Type B pancreatic cell (in vitro differentiated cells): ENCODE data around the gene AACS. TPM values are rescaled to one million over a fixed set of nuclear protein-coding genes. Genes with fewer than 3 reads are reported as not detected.
"Not testable (repeated sequence)": the region's sequence is repeated elsewhere in the genome, so short reads cannot be mapped to it uniquely, and the experiment has no call there.

ENCODE experiments used
- DNase-seq: peaks from one replicate; pipeline ENCODE4 v3.0.0; 2021; ENCODE audit warnings: mixed read lengths; ENCODE audit not compliant: unreplicated experiment; ENCODE audit errors: extremely low spot score
- H3K27ac Mint-ChIP-seq: 2 replicates; pipeline ENCODE4 v1.8.0; 2021; ENCODE audit warnings: mild to moderate bottlenecking, mixed read lengths
- H3K27me3 Mint-ChIP-seq: 2 replicates; pipeline ENCODE4 v1.8.0; 2021; ENCODE audit warnings: mixed read lengths
- H3K36me3 Mint-ChIP-seq: 2 replicates; pipeline ENCODE4 v1.8.0; 2021; ENCODE audit warnings: mixed read lengths
- H3K4me1 Mint-ChIP-seq: one replicate; pipeline ENCODE4 v1.8.0; 2021; ENCODE audit warnings: mixed read lengths; ENCODE audit not compliant: unreplicated experiment
- H3K4me3 Mint-ChIP-seq: 2 replicates; pipeline ENCODE4 v1.8.0; 2021; ENCODE audit warnings: mild to moderate bottlenecking, mixed read lengths
- H3K9me3 Mint-ChIP-seq: 2 replicates; pipeline ENCODE4 v1.8.0; 2021; ENCODE audit warnings: mixed read lengths
- total RNA-seq: library from RNA; stranded (reverse); gene quantifications from 2 replicates; pipeline ENCODE4 v1.2.1, GENCODE V29; 2021; ENCODE audit warnings: low replicate concordance
- TF ChIP-seq, protein P1 (sequence below): fragments of 200-600 bp; sonication (generic); conservative IDR thresholded peaks from 2 replicates; pipeline ENCODE4 v1.5.0; 2021; ENCODE audit warnings: antibody characterized with exemption, mild to moderate bottlenecking

AACS gene
- total RNA-seq, 1 donor from 2014 or later: 37.1 TPM

DNA sequence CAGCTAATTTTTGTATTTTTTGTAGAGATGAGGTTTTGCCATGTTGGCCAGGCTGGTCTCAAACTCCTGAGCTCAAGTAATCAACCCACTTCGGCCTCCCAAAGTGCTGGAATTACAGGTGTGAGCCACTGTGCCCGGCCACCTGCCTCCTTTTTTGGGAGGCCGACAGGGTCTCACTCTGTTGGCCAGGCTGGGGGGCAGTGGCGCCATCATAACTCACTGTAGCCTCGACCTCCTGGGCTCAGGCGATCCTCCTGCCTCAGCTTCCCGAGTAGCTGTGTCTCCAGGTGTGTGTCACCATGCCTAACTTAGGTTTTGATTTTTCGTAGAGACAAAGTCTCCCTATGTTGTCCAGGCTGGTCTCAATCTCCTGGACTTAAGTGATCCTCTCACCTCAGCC is 70.7 kb downstream of the AACS start:
- no peak overlapping the region for H3K27ac Mint-ChIP-seq
- no peak overlapping the region for H3K4me3 Mint-ChIP-seq
- no peak for DNase-seq
- H3K4me1 Mint-ChIP-seq: peaks cover 11% of the 10 kb centered on the region
- TF ChIP-seq, protein P1, sequence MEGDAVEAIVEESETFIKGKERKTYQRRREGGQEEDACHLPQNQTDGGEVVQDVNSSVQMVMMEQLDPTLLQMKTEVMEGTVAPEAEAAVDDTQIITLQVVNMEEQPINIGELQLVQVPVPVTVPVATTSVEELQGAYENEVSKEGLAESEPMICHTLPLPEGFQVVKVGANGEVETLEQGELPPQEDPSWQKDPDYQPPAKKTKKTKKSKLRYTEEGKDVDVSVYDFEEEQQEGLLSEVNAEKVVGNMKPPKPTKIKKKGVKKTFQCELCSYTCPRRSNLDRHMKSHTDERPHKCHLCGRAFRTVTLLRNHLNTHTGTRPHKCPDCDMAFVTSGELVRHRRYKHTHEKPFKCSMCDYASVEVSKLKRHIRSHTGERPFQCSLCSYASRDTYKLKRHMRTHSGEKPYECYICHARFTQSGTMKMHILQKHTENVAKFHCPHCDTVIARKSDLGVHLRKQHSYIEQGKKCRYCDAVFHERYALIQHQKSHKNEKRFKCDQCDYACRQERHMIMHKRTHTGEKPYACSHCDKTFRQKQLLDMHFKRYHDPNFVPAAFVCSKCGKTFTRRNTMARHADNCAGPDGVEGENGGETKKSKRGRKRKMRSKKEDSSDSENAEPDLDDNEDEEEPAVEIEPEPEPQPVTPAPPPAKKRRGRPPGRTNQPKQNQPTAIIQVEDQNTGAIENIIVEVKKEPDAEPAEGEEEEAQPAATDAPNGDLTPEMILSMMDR: no peak
- no peaks in the 10 kb centered on the region for H3K27me3 Mint-ChIP-seq
- no peaks in the 10 kb centered on the region for H3K9me3 Mint-ChIP-seq
- peaks cover 10% of the 10 kb centered on the region for H3K36me3 Mint-ChIP-seq

DNA sequence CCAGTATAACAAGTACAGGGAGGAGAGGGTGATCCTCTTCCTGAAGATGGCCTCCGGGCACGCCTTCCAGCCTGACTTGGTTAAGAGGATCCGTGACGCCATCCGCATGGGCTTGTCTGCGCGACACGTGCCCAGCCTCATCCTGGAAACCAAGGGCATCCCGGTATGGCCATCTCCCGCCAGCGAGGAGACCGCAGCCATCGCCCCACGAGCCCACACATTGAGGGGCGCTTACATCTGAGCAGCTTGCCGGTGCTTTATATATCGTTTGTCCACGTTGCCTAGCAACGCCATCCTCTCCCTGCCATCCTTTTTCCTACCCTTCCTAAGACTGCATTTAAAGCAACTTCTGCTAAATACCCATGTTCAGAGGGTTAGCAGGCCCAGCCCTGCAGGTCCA is 71.5 kb downstream of the AACS start:
- Mint-ChIP-seq H3K4me3 (no peak overlapping the region), H3K36me3 (peaks cover 10% of the 10 kb centered on the region), H3K27ac (no peak overlapping the region), H3K9me3 (no peaks in the 10 kb centered on the region), H3K27me3 (no peaks in the 10 kb centered on the region), H3K4me1 (peaks cover 11% of the 10 kb centered on the region)
- TF ChIP-seq, protein P1: no peak
- DNase-seq: no peak

DNA sequence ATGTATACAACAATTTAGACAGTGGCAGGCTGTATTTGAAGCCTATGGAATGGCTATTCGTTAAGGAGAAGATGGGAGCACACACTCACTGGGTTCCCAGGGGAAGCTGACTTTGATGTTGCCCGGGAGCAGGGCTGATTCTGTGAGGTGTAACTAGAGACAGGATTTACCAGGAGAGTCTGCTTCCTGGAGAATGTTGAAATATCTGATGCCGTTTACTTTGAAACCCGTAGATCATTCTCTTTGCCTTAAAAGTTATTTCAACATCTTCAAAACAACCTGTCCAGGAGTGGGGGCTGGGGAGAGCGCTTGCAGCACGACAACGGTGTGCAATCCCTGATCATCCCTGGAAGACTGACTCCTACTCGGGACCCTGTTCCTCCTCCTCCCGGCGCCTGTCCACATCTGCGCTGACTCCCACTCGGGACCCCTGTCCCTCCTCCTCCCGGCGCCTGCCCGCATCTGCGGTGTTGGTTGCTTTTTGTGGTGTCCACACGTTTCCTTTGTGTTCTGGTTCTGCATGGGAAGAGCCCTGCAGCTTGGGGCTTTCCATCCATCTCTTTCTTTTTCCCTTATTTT is 72.6 kb downstream of the AACS start:
- H3K36me3 Mint-ChIP-seq: peaks cover 6% of the 10 kb centered on the region
- no peaks in the 10 kb centered on the region for H3K27me3 Mint-ChIP-seq
- no peak overlapping the region for H3K27ac Mint-ChIP-seq
- TF ChIP-seq, protein P1: no peak
- no peaks in the 10 kb centered on the region for H3K9me3 Mint-ChIP-seq
- peaks cover 11% of the 10 kb centered on the region for H3K4me1 Mint-ChIP-seq
- DNase-seq: no peak
- no peak overlapping the region for H3K4me3 Mint-ChIP-seq

DNA sequence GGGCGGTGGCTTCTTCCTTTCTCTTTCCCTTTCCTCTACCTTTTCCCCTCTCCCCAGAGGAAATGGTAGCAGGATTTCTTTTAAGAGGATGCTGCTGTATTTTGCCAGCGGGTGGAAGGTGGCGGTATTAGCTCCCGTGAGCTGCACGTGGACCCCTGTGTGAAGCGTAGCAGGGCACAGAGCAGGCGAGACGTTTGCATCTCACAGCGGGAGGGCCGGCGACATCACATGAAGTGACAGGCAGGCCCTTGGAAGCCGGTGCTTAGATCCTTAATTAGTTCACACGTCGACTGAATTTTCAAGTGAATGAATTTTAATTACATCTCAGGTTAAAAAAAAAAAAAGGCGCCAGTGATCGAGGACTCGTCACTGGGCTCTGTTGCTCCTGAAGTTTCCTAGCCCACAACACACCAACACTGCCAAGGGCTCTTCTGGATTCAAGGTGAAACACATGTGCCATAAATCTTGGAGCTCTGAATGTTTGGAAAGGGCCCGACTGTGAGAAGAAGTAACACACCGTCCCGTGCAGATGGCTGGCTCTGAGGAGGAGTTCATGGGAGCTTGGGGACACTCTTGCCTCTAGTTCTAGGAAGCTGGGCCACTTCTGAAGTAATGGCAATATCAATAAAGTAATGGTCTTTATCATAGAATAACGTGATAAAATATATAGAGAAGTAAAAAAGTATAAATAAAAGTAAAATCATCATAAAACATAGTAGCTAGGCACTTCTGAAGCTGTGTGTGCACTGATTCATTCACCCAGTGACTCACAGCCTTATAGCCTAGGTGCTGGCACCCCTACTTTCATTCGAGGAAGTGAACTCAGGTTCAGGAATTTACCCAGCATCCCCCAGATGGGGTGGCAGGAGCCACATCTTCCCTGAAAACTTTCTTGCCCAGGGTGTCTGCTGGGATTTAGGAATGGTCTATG is 75.3 kb downstream of the AACS start:
- Mint-ChIP-seq H3K4me1 (peaks cover 11% of the 10 kb centered on the region), H3K27ac (no peak overlapping the region), H3K36me3 (peaks cover 6% of the 10 kb centered on the region), H3K9me3 (no peaks in the 10 kb centered on the region), H3K4me3 (no peak overlapping the region), H3K27me3 (no peaks in the 10 kb centered on the region)
- DNase-seq: no peak
- TF ChIP-seq, protein P1: no peak

DNA sequence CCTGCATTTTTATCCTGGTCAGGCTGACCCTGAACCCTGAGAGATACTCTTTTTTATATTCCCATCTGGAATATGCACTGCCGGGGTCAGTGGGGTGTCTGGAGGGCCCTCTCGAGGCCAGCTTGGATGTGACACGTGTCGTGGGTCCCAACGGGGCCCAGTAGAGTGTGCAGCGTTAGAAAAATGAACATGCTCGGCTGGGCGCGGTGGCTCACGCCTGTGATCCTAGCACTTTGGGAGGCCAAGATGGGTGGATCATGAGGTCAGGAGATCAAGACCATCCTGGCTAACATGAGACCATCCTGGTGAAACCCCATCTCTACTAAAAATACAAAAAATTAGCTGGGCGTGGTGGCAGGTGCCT is 76.0 kb downstream of the AACS start:
- not testable (repeated sequence) for H3K27me3 Mint-ChIP-seq, H3K4me3 Mint-ChIP-seq, H3K27ac Mint-ChIP-seq, H3K36me3 Mint-ChIP-seq, DNase-seq, H3K9me3 Mint-ChIP-seq
- H3K4me1 Mint-ChIP-seq: peaks cover 11% of the 10 kb centered on the region

DNA sequence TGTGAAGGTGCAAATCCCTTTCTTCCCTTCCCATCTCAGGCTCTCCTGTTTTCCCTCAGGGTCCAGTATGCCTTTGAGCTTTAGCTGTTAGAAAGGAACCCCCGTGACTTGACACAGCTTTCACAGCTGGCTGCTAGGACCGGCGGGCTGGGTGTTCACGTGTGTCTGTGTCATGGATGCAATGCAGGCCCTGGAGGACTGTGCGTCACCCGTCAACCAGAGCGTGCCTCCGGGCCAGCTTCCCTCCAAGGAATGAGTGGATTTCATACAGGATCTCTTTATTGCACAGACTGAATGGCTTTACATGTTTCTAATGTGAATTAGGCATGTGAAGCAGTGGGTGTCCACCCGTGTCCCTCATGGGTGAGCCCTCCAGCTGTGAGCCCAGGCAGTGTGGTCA is 77.4 kb downstream of the AACS start:
- DNase-seq: no peak
- H3K4me3 Mint-ChIP-seq: no peak overlapping the region
- no peaks in the 10 kb centered on the region for H3K9me3 Mint-ChIP-seq
- no peak overlapping the region for H3K27ac Mint-ChIP-seq
- H3K36me3 Mint-ChIP-seq: peaks cover 3% of the 10 kb centered on the region
- TF ChIP-seq, protein P1: no peak
- no peaks in the 10 kb centered on the region for H3K27me3 Mint-ChIP-seq
- peaks cover 8% of the 10 kb centered on the region for H3K4me1 Mint-ChIP-seq
